Esophagus muscularis mucosa (tissue), 4 donors: Measurements from ENCODE around the gene GRK2. TPM values are rescaled to one million over a fixed set of nuclear protein-coding genes. Genes with fewer than 3 reads are reported as not detected.
A peak's percentile ranks its signal among the peaks of the same experiment; 100 is the strongest.

Source experiments
- DNase-seq: peaks from one replicate; pipeline ENCODE4 v3.0.0-alpha.2; 2017; ENCODE audit errors: extremely low spot score
- H3K27ac ChIP-seq, 4 donors: fragments of 200-600 bp; sonication (generic); replicated peaks in 1 of 4; 1 replicate in 3 of 4; 2 replicates in 1 of 4; pipeline ENCODE4 v1.5.1; 2016 to 2019; ENCODE audit warnings: mild to moderate bottlenecking in 1 of 4
- H3K27me3 ChIP-seq, 4 donors: fragments of 200-600 bp; sonication (generic); one replicate each; pipeline versions ENCODE4 v1.5.1 to v1.6.0; 2016 to 2019
- H3K36me3 ChIP-seq, 4 donors: fragments of 200-600 bp; sonication (generic); one replicate each; pipeline ENCODE4 v1.5.1; 2016 to 2019
- H3K4me1 ChIP-seq, 4 donors: fragments of 200-600 bp; sonication (generic); one replicate each; pipeline ENCODE4 v1.5.1; 2016 to 2019
- H3K4me3 ChIP-seq, 4 donors: fragments of 200-600 bp; sonication (generic); 1 replicate in 2 of 4; 2 replicates in 2 of 4; pipeline ENCODE4 v1.5.1; 2016 to 2019; ENCODE audit warnings: mild to moderate bottlenecking in 4 of 4, moderate library complexity in 1 of 4
- H3K9me3 ChIP-seq, 4 donors: fragments of 200-600 bp; sonication (generic); 1 replicate in 3 of 4; 2 replicates in 1 of 4; pipeline ENCODE4 v1.5.1; 2016 to 2019
- EP300 ChIP-seq: sonication (generic); formaldehyde crosslinking; IDR thresholded peaks from one replicate; pipeline ENCODE4 v1.6.1; 2017; ENCODE audit warnings: antibody characterized with exemption
- POLR2A ChIP-seq: fragments of 450-650 bp; IDR thresholded peaks from one replicate; pipeline ENCODE4 v1.6.1; 2017; ENCODE audit warnings: antibody characterized with exemption, moderate library complexity, mild to moderate bottlenecking, low read depth
- POLR2AphosphoS5 ChIP-seq, 2 donors: sonication (generic); formaldehyde crosslinking; IDR thresholded peaks; one replicate each; pipeline ENCODE4 v1.6.1; 2017; ENCODE audit warnings: antibody characterized with exemption in 2 of 2
- WGBS: methylation state at CpG from one replicate; pipeline ENCODE4 v1.1.5; 2018; 5-methylcytosine and 5-hydroxymethylcytosine counted together
- intact Hi-C: fragments of 100-400 bp; cut with DNase I; formaldehyde crosslinking; loops from one replicate; pipeline ENCODE4 v1.15.1; 2023
- total RNA-seq, 4 donors: library from RNA; depleted of rRNA; stranded (reverse); fragments of >200 nt; gene quantifications; one replicate each; pipeline versions ENCODE4 v1.1.0 to v1.2.1, GENCODE V29; 2016
- TF ChIP-seq, protein P1 (sequence below), 3 experiments: fragments of 200-600 bp in 2 of 3; fragments of 450-650 bp in 1 of 3; sonication (generic) in 2 of 3; IDR thresholded peaks; one replicate each; pipeline ENCODE4 v1.5.1; 2017 to 2019; ENCODE audit warnings: antibody characterized with exemption in 3 of 3, mild to moderate bottlenecking in 2 of 3, moderate library complexity in 1 of 3

The GRK2 gene
- total RNA-seq, 4 donors from 2014 or later: 46.9 to 68.8 (median 59.5) TPM

DNA sequence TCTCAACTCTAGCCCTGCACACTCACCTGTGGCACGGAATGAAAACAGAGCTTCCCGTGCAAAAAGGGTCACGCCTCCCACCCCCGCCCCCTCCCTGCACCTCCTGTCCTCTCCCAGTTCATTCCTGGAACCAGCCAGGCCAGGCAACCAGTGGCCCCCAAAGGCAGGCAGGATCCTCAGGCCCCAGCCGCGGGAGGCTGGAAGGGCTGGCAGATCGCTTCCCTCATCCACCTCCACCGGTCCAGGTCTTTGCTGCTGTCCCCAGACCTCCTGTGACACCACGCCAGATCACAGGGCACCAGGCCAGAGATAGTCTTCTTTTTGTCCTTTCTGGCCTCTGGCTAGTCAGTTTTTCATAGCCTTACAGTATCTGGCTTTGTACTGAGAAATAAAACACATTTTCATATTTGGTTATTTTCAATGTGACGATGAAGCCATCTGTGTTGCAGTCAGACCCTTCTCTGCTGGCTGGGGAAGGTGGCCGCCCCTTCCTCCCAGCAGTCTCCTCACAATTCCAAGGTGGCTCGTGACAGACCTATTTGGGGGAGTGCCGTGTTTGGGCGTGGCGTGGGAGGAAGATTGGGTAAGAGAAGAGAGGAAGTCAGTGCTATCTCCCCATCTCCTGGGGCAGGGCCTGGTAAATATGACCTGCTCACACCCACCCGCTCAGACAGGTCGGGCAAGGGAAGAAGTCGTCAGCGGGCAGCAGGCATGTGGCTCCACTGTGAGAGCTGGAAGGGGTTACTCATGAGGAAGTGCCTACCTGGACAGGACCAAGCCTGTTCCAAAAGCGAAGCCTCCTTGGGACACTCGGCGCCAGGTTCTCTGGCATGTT lies 46.1 kb downstream of the GRK2 start:
- no peak for TF ChIP-seq POLR2AphosphoS5 (IDR thresholded peaks at IDR 0.05)
- no peak for TF ChIP-seq POLR2A
- no peak for TF ChIP-seq EP300
- TF ChIP-seq, protein P1, sequence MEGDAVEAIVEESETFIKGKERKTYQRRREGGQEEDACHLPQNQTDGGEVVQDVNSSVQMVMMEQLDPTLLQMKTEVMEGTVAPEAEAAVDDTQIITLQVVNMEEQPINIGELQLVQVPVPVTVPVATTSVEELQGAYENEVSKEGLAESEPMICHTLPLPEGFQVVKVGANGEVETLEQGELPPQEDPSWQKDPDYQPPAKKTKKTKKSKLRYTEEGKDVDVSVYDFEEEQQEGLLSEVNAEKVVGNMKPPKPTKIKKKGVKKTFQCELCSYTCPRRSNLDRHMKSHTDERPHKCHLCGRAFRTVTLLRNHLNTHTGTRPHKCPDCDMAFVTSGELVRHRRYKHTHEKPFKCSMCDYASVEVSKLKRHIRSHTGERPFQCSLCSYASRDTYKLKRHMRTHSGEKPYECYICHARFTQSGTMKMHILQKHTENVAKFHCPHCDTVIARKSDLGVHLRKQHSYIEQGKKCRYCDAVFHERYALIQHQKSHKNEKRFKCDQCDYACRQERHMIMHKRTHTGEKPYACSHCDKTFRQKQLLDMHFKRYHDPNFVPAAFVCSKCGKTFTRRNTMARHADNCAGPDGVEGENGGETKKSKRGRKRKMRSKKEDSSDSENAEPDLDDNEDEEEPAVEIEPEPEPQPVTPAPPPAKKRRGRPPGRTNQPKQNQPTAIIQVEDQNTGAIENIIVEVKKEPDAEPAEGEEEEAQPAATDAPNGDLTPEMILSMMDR (IDR thresholded peaks at IDR 0.05): no peak
- WGBS: 75% methylated on average over 19 of the region's 22 CpGs
- H3K27me3 ChIP-seq: no peaks in the 10 kb centered on the region
- intact Hi-C loops: no loop called here
- DNase-seq: no peak
- peaks cover 0 to 47% (median 40%) of the 10 kb centered on the region in 4 donors for H3K36me3 ChIP-seq
- no peaks in the 10 kb centered on the region for H3K9me3 ChIP-seq
- peaks cover 5 to 9% (median 6%) of the 10 kb centered on the region in 4 donors for H3K4me1 ChIP-seq
- no peak overlapping the region for H3K4me3 ChIP-seq
- peak overlapping the region in 2 of 4 donors; percentile 13 to 14 for H3K27ac ChIP-seq

DNA sequence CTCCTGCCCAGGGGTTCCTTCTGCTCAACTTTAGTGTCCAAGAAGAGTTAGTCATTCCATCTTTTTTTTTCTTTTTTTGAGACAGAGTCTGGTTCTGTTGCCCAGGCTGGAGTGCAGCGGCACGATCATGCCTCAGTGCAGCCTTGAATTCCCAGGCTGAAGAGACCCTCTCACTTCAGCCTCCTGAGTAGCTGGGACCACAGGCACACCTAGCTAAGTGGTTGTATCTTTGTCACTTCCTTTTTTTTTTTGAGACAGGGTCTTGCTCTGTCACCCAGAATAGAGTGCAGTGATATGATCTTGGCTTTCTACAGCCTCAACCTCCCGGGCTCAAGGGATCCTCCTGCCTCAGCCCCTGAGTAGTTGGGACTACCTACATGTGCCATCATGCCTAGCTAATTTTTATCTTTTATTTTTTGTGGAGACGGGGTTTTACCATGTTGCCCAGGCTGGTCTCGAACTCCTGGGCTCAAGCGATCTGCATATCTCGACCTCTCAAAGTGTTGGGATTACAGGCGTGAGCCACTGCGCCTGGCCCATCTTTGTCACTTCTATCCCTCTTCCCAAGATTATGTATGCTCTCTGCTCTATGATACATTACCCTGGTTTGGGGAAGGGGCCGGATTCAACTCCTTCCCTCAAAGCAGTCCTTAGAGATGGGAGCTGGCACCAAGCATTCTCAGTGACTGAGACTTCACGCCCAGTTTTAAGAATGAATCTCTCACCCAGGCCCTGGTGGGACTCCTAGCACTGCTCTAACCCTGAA lies 47.0 kb downstream of the GRK2 start:
- Histone ChIP-seq H3K36me3 (peaks cover 0 to 38% (median 31%) of the 10 kb centered on the region in 4 donors), H3K4me1 (peaks cover 8 to 13% (median 9%) of the 10 kb centered on the region in 4 donors), H3K27me3 (no peaks in the 10 kb centered on the region), H3K9me3 (no peaks in the 10 kb centered on the region), H3K27ac (peak overlapping the region in 1 of 4 donors; percentile 13), H3K4me3 (no peak overlapping the region)
- intact Hi-C loops: no loop called here
- DNase-seq: no peak
- TF ChIP-seq, protein P1 (IDR thresholded peaks at IDR 0.05): no peak
- TF ChIP-seq POLR2AphosphoS5 (IDR thresholded peaks at IDR 0.05) (no peak), EP300 (no peak), POLR2A (no peak)
- WGBS: 90% methylated on average over 11 of the region's 11 CpGs

DNA sequence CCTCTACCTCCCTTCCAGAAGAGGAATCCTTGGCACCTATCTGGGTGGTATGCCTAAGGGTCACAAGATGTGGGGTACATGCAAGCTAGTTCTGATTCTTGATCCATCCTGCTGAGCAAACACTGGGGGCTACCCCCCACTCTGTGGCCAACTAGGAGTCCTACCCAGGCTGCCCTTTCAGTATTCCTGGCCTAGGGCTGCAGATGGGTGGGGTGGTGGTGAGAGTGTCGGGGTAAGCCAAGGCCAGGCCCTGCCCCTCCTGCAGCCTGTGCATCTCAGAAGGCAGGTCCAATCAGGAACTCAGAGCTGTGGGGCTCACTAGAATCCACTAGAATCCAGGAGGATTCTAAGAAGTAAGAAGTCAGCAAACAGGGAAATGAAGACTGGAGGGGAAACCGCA lies 47.9 kb downstream of the GRK2 start:
- peaks cover 0 to 29% (median 23%) of the 10 kb centered on the region in 4 donors for H3K36me3 ChIP-seq
- H3K4me3 ChIP-seq: no peak overlapping the region
- no peak overlapping the region for H3K27ac ChIP-seq
- peaks cover 17 to 22% (median 18%) of the 10 kb centered on the region in 4 donors for H3K4me1 ChIP-seq
- intact Hi-C loops: no loop called here
- 95% methylated on average over 2 of the region's 2 CpGs for WGBS
- DNase-seq: no peak
- H3K27me3 ChIP-seq: no peaks in the 10 kb centered on the region
- TF ChIP-seq, protein P1 (IDR thresholded peaks at IDR 0.05): no peak
- no peak for TF ChIP-seq POLR2AphosphoS5 (IDR thresholded peaks at IDR 0.05)
- TF ChIP-seq EP300: no peak
- TF ChIP-seq POLR2A: no peak
- no peaks in the 10 kb centered on the region for H3K9me3 ChIP-seq

DNA sequence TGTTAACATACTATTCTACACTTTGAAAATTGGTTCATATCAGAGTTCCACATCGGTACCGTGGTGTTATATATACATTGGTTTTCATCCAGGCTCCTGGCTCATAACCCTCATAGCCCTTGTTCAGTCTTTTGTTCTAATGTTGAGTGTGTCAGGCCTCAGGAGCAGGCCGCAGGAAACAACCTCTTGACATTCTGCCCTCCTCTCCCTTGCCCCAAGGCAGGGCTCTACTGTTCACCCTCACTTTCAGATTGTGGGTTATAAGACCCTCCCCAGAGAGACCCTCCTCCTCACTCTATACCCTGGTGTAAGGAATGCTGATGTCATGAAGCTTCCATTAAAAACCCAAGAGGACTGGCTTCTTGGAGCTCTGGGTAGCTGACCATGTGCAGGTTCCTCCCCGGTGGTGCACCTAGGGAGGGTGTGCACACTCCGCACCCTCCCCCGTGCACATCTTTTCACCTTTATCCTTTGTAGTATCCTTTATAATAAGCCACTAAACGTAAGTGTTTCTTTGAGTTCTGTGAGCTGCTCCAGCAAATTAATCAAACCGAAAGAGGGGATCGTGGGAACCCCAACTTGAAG lies 49.1 kb downstream of the GRK2 start:
- WGBS: 88% methylated on average over 9 of the region's 9 CpGs
- no peak for DNase-seq
- Histone ChIP-seq H3K4me1 (peaks cover 17 to 34% (median 29%) of the 10 kb centered on the region in 4 donors), H3K27ac (no peak overlapping the region), H3K4me3 (no peak overlapping the region), H3K36me3 (peaks cover 0 to 17% (median 11%) of the 10 kb centered on the region in 4 donors), H3K9me3 (no peaks in the 10 kb centered on the region), H3K27me3 (no peaks in the 10 kb centered on the region)
- intact Hi-C loops: loop anchor here (5.0 kb wide), 1 partner anchor 233 kb away; no protein-coding TSS in a partner anchor
- TF ChIP-seq POLR2AphosphoS5 (IDR thresholded peaks at IDR 0.05): no peak
- TF ChIP-seq EP300: no peak
- TF ChIP-seq, protein P1 (IDR thresholded peaks at IDR 0.05): no peak
- TF ChIP-seq POLR2A: no peak
